GM12801 (cell line): ENCODE measurements around the gene TJP1.

Experiments used
- TF ChIP-seq, protein P1 (sequence below): IDR thresholded peaks from one replicate; pipeline ENCODE4 v1.5.1; 2011; ENCODE audit warnings: control low read depth; ENCODE audit not compliant: insufficient read length; ENCODE audit errors: extremely low read depth

The TJP1 gene

DNA sequence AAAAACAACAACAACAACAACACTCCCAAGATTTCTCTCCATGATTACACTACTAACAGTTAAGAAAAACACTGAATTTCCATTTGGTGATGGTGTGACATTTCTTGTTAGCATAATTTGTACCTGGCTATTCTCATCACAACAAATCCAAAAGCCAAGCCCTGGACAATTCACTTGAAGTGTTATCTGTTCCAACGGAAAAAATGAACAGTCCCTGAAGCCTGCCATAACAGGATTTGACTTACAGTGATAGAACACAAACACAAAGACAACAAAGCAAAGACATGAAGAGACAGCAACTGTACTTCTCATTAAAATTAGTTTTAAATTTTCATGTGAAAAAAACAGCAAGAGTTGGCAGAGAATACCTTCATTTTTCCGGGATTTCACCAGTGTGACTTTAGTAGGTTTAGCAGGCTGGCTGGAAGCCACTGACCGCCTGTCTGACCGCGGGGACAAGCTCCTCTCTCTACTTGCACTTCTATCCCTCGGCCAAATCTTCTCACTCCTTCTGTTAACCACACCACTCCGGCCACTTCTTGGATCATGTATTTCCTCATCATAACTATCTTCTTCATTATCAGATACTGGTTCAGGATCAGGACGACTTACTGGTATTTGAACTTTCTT is 56.3 kb downstream of the TJP1 start:
- TF ChIP-seq, protein P1, sequence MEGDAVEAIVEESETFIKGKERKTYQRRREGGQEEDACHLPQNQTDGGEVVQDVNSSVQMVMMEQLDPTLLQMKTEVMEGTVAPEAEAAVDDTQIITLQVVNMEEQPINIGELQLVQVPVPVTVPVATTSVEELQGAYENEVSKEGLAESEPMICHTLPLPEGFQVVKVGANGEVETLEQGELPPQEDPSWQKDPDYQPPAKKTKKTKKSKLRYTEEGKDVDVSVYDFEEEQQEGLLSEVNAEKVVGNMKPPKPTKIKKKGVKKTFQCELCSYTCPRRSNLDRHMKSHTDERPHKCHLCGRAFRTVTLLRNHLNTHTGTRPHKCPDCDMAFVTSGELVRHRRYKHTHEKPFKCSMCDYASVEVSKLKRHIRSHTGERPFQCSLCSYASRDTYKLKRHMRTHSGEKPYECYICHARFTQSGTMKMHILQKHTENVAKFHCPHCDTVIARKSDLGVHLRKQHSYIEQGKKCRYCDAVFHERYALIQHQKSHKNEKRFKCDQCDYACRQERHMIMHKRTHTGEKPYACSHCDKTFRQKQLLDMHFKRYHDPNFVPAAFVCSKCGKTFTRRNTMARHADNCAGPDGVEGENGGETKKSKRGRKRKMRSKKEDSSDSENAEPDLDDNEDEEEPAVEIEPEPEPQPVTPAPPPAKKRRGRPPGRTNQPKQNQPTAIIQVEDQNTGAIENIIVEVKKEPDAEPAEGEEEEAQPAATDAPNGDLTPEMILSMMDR, result no peak

DNA sequence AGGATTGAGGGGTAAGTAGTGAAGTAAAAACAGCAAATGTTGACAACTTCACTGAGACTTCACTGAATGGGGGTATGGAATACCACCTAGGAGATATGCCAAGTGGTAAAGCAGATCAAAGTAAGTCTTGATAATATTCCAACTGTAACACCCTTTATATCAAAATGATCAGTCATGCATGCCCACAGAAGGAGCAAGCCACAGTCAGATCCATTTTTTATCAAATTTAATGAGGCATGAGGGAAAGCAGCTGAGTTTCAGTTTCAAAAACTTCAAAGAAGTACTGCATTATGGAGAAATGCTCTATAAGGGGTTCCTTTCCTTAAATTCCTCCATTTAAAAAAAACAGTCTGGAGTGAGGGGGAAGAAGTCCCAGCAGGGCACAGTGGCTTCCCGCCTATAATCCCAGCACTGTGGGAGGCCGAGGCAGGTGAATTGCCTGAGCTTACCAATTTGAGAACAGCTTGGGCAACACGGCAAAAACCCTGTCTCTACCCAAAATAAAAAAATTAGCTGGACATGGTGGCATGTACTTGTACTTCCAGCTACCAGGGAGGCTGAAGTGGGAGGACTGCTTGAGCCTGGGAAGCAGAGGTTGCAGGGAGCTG is 56.9 kb downstream of the TJP1 start:
- TF ChIP-seq, protein P1, result no peak

DNA sequence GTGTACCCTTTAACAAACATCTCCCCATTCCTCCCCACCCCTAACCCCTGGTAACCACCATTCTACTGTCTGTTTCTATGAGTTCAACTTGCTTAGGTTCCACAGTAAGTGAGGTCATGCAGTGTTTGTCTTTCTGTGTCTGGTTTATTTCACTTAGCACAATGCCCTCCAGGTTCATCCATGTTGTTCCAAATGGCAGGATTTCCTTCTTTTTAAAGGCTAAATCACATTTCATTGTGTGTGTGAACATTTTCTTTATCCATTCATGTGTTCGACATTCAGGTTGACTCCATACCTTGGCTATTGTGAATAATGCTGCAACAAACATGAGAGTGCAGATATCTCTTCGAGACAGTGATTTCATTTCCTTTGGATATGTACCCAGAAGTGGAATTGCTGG is 62.7 kb downstream of the TJP1 start:
- TF ChIP-seq, protein P1, result no peak

DNA sequence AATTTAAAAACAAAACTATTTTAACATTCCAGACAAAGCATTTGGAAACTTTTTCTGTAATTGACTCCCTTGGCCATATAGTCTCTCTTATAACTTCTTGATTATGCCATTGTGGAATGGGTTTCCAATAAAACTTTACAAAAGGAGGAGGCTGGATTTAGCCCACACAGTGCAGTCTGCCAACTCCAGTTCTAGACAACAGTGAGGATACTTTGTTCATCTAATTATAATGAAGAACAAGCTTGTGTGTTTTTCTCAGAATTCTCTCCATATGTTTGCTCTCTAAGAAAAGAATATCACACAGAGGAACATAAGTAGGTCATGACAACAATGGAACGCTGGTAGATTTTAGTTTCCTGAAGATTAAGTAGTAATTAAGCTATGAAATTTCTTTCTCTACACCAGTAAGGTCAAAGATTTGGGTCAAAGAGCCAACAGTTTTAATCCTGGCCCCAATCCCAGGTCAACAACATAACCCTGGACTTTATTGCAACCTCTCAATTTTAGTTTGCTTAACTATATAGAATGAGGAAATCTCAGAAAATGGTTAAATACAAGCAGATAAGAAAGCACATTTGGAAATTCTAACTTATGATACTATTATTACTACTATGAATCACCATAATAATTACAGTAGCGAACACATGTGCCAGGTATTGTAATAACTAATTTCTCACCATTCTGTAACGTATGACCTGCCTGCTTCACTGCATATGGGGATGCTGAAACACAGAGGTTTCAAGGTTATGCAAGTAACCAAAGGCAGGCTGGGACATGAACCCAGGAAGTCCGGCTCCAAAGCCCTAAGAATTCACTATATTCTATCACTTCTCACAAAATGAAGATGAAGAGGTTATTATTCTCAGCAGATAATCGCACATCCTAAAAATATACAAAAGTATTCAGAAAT is 65.7 kb downstream of the TJP1 start:
- TF ChIP-seq, protein P1, result no peak

DNA sequence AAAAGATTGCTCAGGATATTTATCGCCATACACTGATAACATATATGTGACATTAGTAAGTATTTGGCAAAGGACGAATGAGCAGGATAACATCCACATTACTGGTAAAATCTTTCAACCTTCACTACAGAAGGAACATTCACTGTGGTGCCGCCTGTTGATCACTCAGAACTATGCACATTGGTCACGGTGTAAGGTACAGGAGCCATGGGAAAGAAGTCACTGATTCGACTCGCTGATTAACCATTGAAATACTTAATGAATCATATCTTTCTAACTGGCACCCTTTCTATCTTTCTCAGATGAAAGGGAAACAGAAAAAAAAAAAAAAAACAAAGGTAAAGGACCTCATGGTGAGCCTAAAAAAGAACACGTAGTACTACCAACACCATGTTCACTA is 68.8 kb downstream of the TJP1 start:
- TF ChIP-seq, protein P1, result no peak

DNA sequence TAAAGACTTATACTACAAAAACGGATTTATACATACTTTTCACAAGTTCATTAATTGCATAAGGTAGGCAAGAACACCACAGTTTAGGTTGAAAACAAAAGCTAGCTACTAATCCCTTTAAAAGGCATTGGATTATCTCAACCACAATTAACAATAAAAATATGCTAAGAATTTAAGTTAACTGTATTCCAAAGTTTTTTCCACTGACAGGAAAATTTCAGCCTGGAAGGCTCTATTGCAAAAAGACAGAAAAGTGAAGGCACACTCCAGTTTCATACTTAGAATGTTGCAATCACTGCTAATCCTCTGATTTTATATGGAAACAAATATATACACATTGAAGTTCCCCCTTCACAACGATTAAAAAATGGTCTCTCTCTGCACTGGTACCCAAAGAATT is 71.5 kb downstream of the TJP1 start:
- TF ChIP-seq, protein P1, result no peak

DNA sequence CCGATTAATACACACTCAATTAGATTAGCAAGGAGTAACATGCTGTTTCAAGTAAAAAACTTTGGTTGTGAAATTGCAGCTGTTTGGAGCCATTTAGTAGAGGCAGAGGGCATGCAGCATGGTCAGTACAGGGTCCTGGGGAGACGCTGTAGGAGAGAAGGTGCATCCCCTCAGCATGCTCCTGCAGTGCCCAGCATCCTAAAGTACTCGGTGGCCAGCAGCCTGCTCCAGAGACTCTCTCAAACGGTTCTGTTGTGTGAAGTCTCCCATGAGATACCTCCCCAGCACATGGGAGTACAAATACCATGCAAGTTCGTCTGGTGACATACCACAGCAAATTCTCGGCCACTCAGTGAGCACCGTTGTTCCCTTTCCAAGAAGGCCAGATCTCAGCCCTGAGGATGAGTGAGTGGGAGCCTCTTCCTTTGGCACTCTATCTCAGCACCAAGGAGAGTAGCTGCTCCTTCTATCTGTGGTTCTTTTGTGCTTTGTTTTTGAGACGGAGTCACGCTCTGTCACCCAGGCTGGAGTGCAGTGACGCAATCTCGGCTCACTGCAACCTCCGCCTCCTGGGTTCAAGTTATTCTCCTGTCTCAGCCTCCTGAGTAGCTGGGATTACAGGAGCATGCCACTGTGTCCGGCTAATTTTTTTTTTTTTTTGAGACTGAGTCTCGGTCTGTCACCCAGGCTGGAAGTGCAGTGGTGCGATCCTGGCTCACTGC is 72.7 kb downstream of the TJP1 start:
- TF ChIP-seq, protein P1, result no peak
